GM12878 (cell line): ENCODE results near the gene HMCN2.

Experiments used
- EED ChIP-seq: sonication (generic); IDR thresholded peaks from 2 replicates; pipeline ENCODE4 v1.6.1; 2016; ENCODE audit warnings: antibody characterized with exemption, low read depth
- GABPA ChIP-seq: IDR thresholded peaks from 2 replicates; pipeline ENCODE4 v1.6.1; 2014; ENCODE audit warnings: antibody characterized with exemption, low read depth, mild to moderate bottlenecking, inconsistent platforms
- HCFC1 ChIP-seq: fragments of 150-350 bp; IDR thresholded peaks from 2 replicates; pipeline ENCODE4 v1.6.1; 2014; ENCODE audit warnings: low read length
- HDAC2 ChIP-seq: fragments of 200-600 bp; sonication (generic); IDR thresholded peaks from 2 replicates; pipeline ENCODE4 v1.6.1; 2017
- POLR2A ChIP-seq: IDR thresholded peaks from 2 replicates; pipeline ENCODE4 v1.6.1; 2011; ENCODE audit warnings: low read depth, mild to moderate bottlenecking, low read length
- POLR2AphosphoS5 ChIP-seq: IDR thresholded peaks from 2 replicates; pipeline ENCODE4 v1.6.1; 2011; ENCODE audit warnings: mild to moderate bottlenecking, low read length, inconsistent platforms
- SP1 ChIP-seq: IDR thresholded peaks from one replicate; pipeline ENCODE4 v1.6.1; 2011; ENCODE audit warnings: low read depth, low read length
- ZNF274 ChIP-seq: IDR thresholded peaks from one replicate; pipeline ENCODE4 v1.8.0; 2011; ENCODE audit not compliant: insufficient read length, insufficient read depth
- TF ChIP-seq, protein P1 (sequence below), 3 experiments: IDR thresholded peaks in 2 of 3; conservative IDR thresholded peaks in 1 of 3; 2 replicates each; pipeline ENCODE4 v1.5.1; 2011; ENCODE audit warnings: low read depth in 3 of 3, low read length in 3 of 3, mild to moderate bottlenecking in 3 of 3, control low read depth in 2 of 3, moderate library complexity in 2 of 3, inconsistent platforms in 1 of 3, mixed read lengths in 1 of 3; ENCODE audit not compliant: control insufficient read depth in 2 of 3, insufficient read depth in 1 of 3; ENCODE audit errors: extremely low read depth in 1 of 3

GRCh38 chr9:130398487-130399240, 133.1 kb downstream of the HMCN2 start:
- no peak for TF ChIP-seq POLR2A
- TF ChIP-seq, protein P1, sequence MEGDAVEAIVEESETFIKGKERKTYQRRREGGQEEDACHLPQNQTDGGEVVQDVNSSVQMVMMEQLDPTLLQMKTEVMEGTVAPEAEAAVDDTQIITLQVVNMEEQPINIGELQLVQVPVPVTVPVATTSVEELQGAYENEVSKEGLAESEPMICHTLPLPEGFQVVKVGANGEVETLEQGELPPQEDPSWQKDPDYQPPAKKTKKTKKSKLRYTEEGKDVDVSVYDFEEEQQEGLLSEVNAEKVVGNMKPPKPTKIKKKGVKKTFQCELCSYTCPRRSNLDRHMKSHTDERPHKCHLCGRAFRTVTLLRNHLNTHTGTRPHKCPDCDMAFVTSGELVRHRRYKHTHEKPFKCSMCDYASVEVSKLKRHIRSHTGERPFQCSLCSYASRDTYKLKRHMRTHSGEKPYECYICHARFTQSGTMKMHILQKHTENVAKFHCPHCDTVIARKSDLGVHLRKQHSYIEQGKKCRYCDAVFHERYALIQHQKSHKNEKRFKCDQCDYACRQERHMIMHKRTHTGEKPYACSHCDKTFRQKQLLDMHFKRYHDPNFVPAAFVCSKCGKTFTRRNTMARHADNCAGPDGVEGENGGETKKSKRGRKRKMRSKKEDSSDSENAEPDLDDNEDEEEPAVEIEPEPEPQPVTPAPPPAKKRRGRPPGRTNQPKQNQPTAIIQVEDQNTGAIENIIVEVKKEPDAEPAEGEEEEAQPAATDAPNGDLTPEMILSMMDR (IDR thresholded peaks at IDR 0.05 in 2 of 3, conservative IDR thresholded peaks at IDR 0.05 in 1 of 3; ENCODE audit: control insufficient read depth in 2 of 3, extremely low read depth in 1 of 3, insufficient read depth in 1 of 3, low read depth in 3 of 3, low read length in 3 of 3): no peak
- TF ChIP-seq POLR2AphosphoS5: no peak
- no peak for TF ChIP-seq HDAC2
- TF ChIP-seq HCFC1: no peak
- TF ChIP-seq ZNF274: no peak
- no peak for TF ChIP-seq EED
- no peak for TF ChIP-seq SP1
- TF ChIP-seq GABPA: no peak
